Activated CD4-positive, alpha-beta T cell treated with anti-CD3 and anti-CD28 coated beads, Interleukin-2, amount 10 ng/mL, durations not matched to agents 24 days and 14 days (primary cell): ENCODE results near the gene DYRK3. TPM values are rescaled to one million over a fixed set of nuclear protein-coding genes. Genes with fewer than 3 reads are reported as not detected.

ENCODE experiments used
- DNase-seq: peaks from one replicate; pipeline ENCODE4 v3.0.0; 2022
- H3K27ac Mint-ChIP-seq: one replicate; pipeline ENCODE4 v1.8.0; 2022; ENCODE audit warnings: mild to moderate bottlenecking, mixed read lengths
- H3K27me3 Mint-ChIP-seq: one replicate; pipeline ENCODE4 v1.8.0; 2022; ENCODE audit warnings: mixed read lengths
- H3K36me3 Mint-ChIP-seq: one replicate; pipeline ENCODE4 v1.8.0; 2022; ENCODE audit warnings: low read depth, mild to moderate bottlenecking, mixed read lengths
- H3K4me1 Mint-ChIP-seq: one replicate; pipeline ENCODE4 v1.8.0; 2021; ENCODE audit warnings: mixed read lengths
- H3K4me3 Mint-ChIP-seq: one replicate; pipeline ENCODE4 v1.8.0; 2022; ENCODE audit warnings: mild to moderate bottlenecking, moderate library complexity, mixed read lengths
- H3K9me3 Mint-ChIP-seq: one replicate; pipeline ENCODE4 v1.8.0; 2021; ENCODE audit warnings: mixed read lengths
- intact Hi-C: fragments of 100-400 bp; cut with micrococcal nuclease; formaldehyde crosslinking; loops from one replicate; pipeline ENCODE4 v1.15.1; 2023
- total RNA-seq: library from RNA; stranded (reverse); gene quantifications from 2 replicates; pipeline ENCODE4 v1.2.3, GENCODE V29; 2022

Gene DYRK3
- total RNA-seq = 16.5 and 16.9 TPM in 2 replicates

DNA sequence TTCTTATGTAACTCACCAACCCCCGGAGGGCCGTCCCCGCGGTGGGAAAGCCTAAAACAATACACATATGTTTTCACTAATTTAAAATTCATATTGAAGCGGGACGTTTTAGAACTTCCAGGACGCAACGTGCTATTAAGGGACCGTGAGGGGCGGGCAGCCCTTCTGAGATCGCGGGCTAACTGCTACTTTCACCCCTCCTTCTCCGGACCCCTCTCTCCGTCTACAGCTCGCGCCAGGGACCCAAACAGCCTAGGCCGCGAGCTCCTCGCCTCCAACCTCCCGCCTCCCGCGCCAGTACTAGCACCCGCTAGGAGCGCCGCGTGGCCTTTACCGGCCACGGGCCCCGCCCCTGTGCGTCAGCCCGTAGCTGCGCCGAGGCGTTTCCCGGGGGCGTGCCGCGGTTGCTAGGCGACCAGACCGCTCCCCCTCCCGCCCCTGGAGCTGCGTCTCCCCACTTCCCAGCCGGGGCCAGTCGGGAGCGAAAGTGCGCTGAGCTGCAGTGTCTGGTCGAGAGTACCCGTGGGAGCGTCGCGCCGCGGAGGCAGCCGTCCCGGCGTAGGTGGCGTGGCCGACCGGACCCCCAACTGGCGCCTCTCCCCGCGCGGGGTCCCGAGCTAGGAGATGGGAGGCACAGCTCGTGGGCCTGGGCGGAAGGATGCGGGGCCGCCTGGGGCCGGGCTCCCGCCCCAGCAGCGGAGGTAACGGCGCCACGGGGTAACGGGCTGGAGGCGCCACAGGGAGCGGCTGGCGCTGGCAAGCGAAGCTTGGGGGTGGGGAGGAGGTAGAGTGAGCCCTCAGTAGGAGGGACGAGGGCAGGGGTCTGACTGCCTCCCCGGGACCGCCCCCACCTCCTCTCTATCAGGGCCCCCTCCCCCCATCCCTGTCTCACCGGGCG is at the start of gene DYRK3:
TSS of gene DYRK3 (plus strand) at position 457 of the 898 bp plus-strand sequence. CDS start at position 625, 168 bp downstream.
- H3K27me3 Mint-ChIP-seq = peaks cover 10% of the 10 kb centered on the region
- peak; percentile 99 for DNase-seq
- H3K27ac Mint-ChIP-seq = peak within 1 kb of the TSS; percentile 94
- intact Hi-C loops = loop anchor here (1.0 to 2.0 kb wide), 6 partner anchors 23 to 276 kb away; partner anchors contain the start of gene EIF2D
- H3K36me3 Mint-ChIP-seq = peaks cover 12% of the 10 kb centered on the region
- H3K4me1 Mint-ChIP-seq = peaks cover 25% of the 10 kb centered on the region
- H3K9me3 Mint-ChIP-seq = no peaks in the 10 kb centered on the region
- H3K4me3 Mint-ChIP-seq = peak within 1 kb of the TSS; percentile 87

- Mint-ChIP-seq H3K9me3 (no peaks in the 10 kb centered on the region), H3K4me3 (no peak overlapping the region), H3K4me1 (peaks cover 78% of the 10 kb centered on the region), H3K27ac (peak overlapping the region; percentile 94), H3K27me3 (no peaks in the 10 kb centered on the region), H3K36me3 (peaks cover 78% of the 10 kb centered on the region)
- no peak for DNase-seq
- intact Hi-C loops = no loop called here
These were observed 48.6 kb upstream of the DYRK3 start for GRCh38 chr1:206586501-206587445.

DNA sequence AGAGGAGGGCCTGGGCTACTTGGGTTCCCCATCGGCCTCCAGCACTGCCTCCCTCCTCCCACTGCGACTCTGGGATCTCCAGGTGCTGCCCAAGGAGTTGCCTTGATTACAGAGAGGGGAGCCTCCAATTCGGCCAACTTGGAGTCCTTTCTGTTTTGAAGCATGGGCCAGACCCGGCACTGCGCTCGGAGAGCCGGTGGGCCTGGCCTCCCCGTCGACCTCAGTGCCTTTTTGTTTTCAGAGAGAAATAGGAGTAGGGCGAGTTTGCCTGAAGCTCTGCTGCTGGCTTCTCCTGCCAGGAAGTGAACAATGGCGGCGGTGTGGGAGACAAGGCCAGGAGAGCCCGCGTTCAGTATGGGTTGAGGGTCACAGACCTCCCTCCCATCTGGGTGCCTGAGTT is 47.4 kb upstream of the DYRK3 start:
- Mint-ChIP-seq H3K36me3 (peaks cover 84% of the 10 kb centered on the region), H3K4me1 (peaks cover 76% of the 10 kb centered on the region), H3K27ac (peak overlapping the region; percentile 94), H3K9me3 (no peaks in the 10 kb centered on the region), H3K27me3 (no peaks in the 10 kb centered on the region), H3K4me3 (no peak overlapping the region)
- no peak for DNase-seq
- intact Hi-C loops = no loop called here

DNA sequence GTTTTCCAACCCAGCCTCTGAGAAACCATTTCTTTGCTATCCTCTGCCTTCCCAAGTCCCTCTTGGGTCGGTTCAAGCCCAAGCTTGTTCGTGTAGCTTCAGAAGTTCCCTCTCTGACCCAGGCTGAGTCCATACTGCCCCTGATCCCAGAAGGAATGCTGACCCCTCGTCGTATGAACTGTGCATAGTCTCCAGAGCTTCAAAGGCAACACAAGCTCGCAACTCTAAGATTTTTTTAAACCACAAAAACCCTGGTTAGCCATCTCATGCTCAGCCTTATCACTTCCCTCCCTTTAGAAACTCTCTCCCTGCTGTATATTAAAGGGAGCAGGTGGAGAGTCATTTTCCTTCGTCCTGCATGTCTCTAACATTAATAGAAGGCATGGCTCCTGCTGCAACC is 46.8 kb upstream of the DYRK3 start:
- Mint-ChIP-seq H3K27ac (peak overlapping the region; percentile 94), H3K27me3 (no peaks in the 10 kb centered on the region), H3K36me3 (peaks cover 82% of the 10 kb centered on the region), H3K4me3 (peak overlapping the region; percentile 44), H3K9me3 (no peaks in the 10 kb centered on the region), H3K4me1 (peaks cover 72% of the 10 kb centered on the region)
- peak; percentile 60 for DNase-seq
- intact Hi-C loops = no loop called here

- Mint-ChIP-seq H3K9me3 (no peaks in the 10 kb centered on the region), H3K27ac (peak overlapping the region; percentile 94), H3K27me3 (no peaks in the 10 kb centered on the region), H3K4me1 (peaks cover 71% of the 10 kb centered on the region), H3K36me3 (peaks cover 80% of the 10 kb centered on the region), H3K4me3 (peak overlapping the region; percentile 73)
- DNase-seq = peak; percentile 58
- intact Hi-C loops = no loop called here
These were observed 46.1 kb upstream of the DYRK3 start for GRCh38 chr1:206589206-206589605.

DNA sequence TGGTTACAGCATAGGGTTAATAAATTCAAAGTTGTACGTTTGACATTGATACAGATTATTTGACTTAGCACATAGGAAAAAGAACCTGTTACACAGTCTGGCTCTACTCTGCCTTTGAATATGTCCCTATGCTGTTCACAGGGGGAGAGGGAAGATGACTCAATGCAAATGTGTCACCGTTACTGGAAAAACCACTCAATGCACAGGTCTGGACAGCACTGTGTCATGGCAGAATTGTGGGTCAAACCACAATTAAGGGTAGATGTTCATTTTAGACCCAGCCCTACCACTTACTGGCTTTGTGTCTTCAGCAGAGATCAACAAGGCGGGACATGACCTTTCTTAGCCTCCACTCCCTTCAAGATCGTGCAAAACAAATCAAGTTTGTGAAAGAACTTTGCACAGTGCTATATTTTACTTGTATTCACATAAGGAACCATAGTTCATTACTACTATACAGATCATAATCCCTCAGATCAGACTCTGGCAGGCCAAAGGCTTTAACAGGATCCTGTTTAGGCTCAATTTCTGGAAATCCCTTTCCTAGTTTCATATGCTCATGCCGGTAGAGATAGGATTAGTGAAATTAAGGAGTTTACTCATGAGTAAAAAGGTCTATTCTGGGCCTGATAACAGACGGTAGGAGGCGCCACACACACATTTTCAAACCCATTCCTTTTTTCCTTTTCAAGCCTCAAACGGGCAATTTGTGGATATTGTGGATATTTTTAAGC is 45.1 kb upstream of the DYRK3 start:
- no peaks in the 10 kb centered on the region for H3K27me3 Mint-ChIP-seq
- H3K4me3 Mint-ChIP-seq = peak overlapping the region; percentile 78
- peak overlapping the region; percentile 94 for H3K27ac Mint-ChIP-seq
- peak; percentile 90 for DNase-seq
- H3K9me3 Mint-ChIP-seq = no peaks in the 10 kb centered on the region
- intact Hi-C loops = loop anchor here (1.0 to 5.0 kb wide), 8 partner anchors 10 to 86 kb away; partner anchors contain the start of gene DYRK3
- H3K4me1 Mint-ChIP-seq = peaks cover 65% of the 10 kb centered on the region
- H3K36me3 Mint-ChIP-seq = peaks cover 77% of the 10 kb centered on the region

DNA sequence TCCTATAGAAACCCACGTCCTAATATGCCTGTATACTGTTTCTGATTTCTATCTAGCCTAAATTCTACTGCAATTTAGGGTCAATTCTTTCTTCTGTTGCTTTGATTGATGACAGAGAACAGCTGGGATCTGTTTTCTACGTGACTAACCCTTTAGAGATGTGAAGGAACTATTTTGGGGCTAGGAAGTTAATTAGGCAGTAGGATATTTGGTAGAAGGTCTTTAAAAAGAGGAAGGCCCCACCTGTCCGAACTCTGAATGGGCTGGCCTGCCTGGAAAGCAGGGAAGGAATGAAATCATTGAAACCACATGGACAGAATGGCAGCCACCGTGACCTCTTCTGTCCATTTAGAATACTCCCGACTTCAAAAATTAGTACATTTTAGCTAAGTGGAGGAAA is 44.1 kb upstream of the DYRK3 start:
- peak overlapping the region; percentile 78 for H3K4me3 Mint-ChIP-seq
- H3K9me3 Mint-ChIP-seq = no peaks in the 10 kb centered on the region
- H3K36me3 Mint-ChIP-seq = peaks cover 80% of the 10 kb centered on the region
- no peak for DNase-seq
- H3K27ac Mint-ChIP-seq = peak overlapping the region; percentile 94
- H3K4me1 Mint-ChIP-seq = peaks cover 62% of the 10 kb centered on the region
- intact Hi-C loops = loop anchor here (2.0 to 5.0 kb wide), 4 partner anchors 16 to 71 kb away; partner anchors contain the start of gene DYRK3
- no peaks in the 10 kb centered on the region for H3K27me3 Mint-ChIP-seq

DNA sequence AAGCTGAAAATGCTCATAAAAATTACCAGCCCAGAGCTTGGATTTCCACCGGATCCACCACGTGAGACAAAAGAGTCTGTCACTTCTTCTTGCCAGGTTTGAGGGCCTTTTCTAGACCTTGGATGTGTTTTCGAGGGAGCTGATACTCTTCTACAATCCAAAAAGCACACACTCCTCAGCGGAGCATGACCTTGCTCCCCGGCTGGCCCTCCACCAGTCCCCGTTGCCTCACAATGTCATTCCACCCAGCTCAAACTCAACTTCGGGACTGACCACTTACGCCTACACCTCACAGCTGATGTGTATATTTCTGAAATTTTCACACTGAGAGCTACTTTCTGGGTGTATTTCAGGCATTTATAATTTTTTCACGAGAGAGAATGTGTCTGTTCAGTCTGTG is 43.6 kb upstream of the DYRK3 start:
- Mint-ChIP-seq H3K4me3 (peak overlapping the region; percentile 42), H3K27ac (peak overlapping the region; percentile 87), H3K27me3 (no peaks in the 10 kb centered on the region), H3K4me1 (peaks cover 58% of the 10 kb centered on the region), H3K9me3 (no peaks in the 10 kb centered on the region), H3K36me3 (peaks cover 77% of the 10 kb centered on the region)
- DNase-seq = no peak
- intact Hi-C loops = loop anchor here (2.0 to 5.0 kb wide), 4 partner anchors 17 to 71 kb away; partner anchors contain the start of gene DYRK3

GRCh38 chr1:206593351-206593925 is 41.9 kb upstream of the DYRK3 start:
- H3K9me3 Mint-ChIP-seq = no peaks in the 10 kb centered on the region
- H3K4me3 Mint-ChIP-seq = no peak overlapping the region
- H3K36me3 Mint-ChIP-seq = peaks cover 72% of the 10 kb centered on the region
- H3K4me1 Mint-ChIP-seq = peaks cover 46% of the 10 kb centered on the region
- H3K27ac Mint-ChIP-seq = peak overlapping the region; percentile 67
- DNase-seq = no peak
- intact Hi-C loops = loop anchor here (5.0 kb wide), 1 partner anchor 69 kb away; no protein-coding TSS in a partner anchor
- H3K27me3 Mint-ChIP-seq = no peaks in the 10 kb centered on the region

- intact Hi-C loops = no loop called here
- H3K4me1 Mint-ChIP-seq = peaks cover 27% of the 10 kb centered on the region
- no peaks in the 10 kb centered on the region for H3K27me3 Mint-ChIP-seq
- H3K36me3 Mint-ChIP-seq = peaks cover 69% of the 10 kb centered on the region
- DNase-seq = no peak
- no peaks in the 10 kb centered on the region for H3K9me3 Mint-ChIP-seq
- no peak overlapping the region for H3K4me3 Mint-ChIP-seq
- H3K27ac Mint-ChIP-seq = peak overlapping the region; percentile 23
These were observed 39.6 kb upstream of the DYRK3 start for GRCh38 chr1:206595581-206596318.

- no peak overlapping the region for H3K4me3 Mint-ChIP-seq
- no peak for DNase-seq
- H3K36me3 Mint-ChIP-seq = peaks cover 68% of the 10 kb centered on the region
- H3K27me3 Mint-ChIP-seq = no peaks in the 10 kb centered on the region
- intact Hi-C loops = no loop called here
- H3K27ac Mint-ChIP-seq = peak overlapping the region; percentile 23
- no peaks in the 10 kb centered on the region for H3K9me3 Mint-ChIP-seq
- H3K4me1 Mint-ChIP-seq = peaks cover 22% of the 10 kb centered on the region
These were observed 39.0 kb upstream of the DYRK3 start for GRCh38 chr1:206596319-206596666.

DNA sequence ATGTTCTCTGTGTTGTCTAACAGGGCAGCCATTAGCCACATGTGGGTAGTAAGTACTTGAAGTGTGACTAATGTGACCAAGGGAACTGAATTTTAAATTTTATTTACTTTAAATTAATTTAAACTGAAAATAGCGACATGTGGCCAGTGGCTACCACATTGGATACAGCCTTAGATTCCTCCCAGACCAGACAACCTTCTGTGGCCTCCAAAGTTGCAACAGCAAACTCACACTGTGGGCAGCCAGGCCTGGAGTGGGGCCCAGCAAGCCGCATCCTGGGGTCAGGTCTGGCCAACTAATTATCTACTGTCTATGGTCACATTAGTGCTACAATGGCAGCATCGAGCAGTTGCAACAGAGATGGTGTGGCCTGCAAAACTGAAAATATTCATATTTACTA is 34.8 kb upstream of the DYRK3 start:
- no peak for DNase-seq
- Mint-ChIP-seq H3K4me1 (peaks cover 3% of the 10 kb centered on the region), H3K4me3 (no peak overlapping the region), H3K9me3 (no peaks in the 10 kb centered on the region), H3K27ac (no peak overlapping the region), H3K27me3 (no peaks in the 10 kb centered on the region), H3K36me3 (peaks cover 58% of the 10 kb centered on the region)
- intact Hi-C loops = no loop called here
